PC-9 (cell line): ENCODE results near the gene NOL9.

Source experiments
- CTCF ChIP-seq: fragments of 200-600 bp; sonication (generic); conservative IDR thresholded peaks from 2 replicates; pipeline ENCODE4 v1.6.1; 2017; ENCODE audit warnings: mixed run types, antibody characterized with exemption, mild to moderate bottlenecking, moderate library complexity
- EZH2 ChIP-seq: fragments of 200-600 bp; sonication (generic); IDR thresholded peaks from 2 replicates; pipeline ENCODE4 v1.8.0; 2017; ENCODE audit warnings: antibody characterized with exemption, low read depth

- TF ChIP-seq CTCF (no peak), EZH2 (no peak)
Observed at GRCh38 chr1:6580119-6580592, 25.8 kb upstream of the NOL9 start.
